ENCODE data around the gene COMMD1. TPM values are rescaled to one million over a fixed set of nuclear protein-coding genes. Genes with fewer than 3 reads are reported as not detected.

Gene COMMD1
- total RNA-seq, 1 experiment from 2014 or later = 50.7 TPM

DNA sequence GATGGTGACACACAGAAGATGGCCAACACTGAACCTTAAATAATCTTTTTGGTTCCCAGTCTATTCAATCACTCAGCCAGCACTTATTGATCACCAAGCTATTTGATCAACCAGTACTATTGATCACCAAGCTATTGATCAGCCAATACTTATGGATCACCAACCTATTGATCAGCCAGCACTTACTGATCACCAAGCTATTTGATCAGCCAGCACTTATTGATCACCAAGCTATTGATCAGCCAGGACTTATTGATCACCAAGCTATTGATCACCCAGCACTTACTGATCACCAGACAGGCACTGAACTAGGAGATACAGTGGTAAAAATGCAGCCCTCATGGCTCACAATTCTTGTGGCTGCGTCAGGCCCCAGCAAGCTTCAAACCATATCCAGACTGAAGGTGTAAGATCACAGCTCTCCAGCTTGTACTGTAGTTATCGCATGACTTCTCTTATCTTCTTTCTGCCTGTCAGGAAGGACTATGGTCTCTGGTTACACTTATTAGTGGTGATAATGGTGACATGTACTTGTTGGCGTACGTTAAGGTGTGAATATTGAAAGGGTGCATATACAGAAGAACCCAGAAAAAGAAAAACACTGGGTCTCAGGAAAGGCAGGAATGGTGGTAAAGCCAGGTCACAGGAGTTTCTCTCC is 272.0 kb downstream of the COMMD1 start:
- DNase-seq (ENCODE audit: low spot score) = no peak

DNA sequence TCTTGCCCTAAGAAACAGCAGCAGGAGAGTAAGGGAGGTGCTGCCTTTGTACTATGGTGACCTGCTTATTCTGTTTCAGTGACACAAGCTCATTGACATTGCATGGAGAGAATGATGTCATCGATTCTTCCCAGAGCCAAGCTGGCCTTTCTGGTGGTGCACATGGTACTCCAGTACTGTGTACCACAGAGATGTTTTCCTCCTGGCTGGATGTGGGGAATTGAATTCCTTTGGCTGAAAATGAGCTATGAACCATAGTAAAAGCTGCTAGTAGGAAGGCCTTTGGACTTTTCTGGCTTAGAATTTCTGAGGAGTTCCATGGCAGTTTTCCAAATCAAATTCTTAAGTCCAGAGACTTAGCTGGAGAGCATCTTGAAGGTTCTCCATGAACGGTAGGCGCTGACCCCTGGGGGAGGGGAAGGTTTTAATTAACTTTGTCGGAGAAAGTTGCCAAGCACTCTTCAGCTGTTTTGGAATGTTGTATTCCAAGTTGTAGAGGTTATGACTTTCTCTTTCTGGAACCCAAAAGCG is 273.3 kb downstream of the COMMD1 start:
- no peak for DNase-seq (ENCODE audit: low spot score)

DNA sequence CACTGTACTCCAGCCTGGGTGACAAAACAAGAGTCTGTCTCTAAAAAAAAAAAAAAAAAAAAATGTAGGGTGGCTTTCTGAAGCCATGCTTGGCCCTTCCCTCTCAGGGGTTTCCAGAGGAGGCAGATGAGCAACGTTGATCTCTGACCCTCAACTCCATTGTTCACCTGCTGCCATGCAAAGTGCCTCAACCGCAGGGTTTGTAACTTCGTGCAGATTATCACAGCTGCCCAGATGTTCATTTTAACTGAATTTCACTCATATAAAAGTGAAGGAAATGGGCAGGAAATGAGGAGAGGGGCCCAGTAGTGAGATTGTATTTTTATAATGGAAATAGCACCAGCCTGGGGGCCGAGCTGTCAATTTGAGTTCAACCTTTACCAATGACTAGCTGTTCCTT is 275.5 kb downstream of the COMMD1 start:
- DNase-seq (ENCODE audit: low spot score) = no peak

GRCh38 chr2:62181843-62182242 is 276.4 kb downstream of the COMMD1 start:
- DNase-seq (ENCODE audit: low spot score) = no peak

DNA sequence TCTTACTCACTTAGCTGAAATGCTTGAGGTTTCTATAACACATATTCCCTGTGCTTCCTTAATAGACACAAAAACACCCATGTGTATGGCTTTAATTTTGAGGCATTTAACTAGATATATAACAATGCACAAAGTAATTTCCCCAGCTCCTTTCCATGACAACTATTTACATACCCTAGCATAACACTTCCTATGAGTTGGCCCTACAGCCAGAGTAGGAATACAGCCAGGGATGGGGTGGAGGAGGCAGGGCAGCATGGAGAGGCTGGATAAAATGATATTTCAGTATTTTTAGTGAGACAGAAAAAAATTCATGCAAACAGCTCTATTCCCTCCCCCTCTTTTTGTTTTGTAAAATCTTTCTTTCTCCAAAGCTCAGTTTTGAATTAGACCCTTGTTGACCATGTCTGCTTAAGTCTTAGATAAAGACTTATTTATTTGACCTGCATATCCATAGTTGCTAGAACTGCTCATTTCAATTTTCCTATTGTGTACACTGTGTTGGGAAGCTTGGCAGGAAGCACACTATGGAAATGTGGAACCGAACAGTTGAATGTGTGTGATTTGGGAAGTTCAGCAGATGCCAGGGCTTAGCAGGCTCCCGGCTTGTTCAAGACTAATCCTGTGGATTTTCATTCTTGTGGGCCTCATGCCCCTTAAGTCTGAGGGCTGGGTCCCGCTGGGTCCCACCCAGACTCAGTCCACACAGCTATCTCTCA is 279.2 kb downstream of the COMMD1 start:
- DNase-seq (ENCODE audit: low spot score) = no peak

Other genes starting within 250 kb of the COMMD1 start
- 4.0 and 4.5 TPM in 2 replicates for gene FAM161A, start 51.6 kb upstream of the COMMD1 start, total RNA-seq (2014; rRNA removed; shearing (Covaris generic))
- gene CCT4, start 17.0 kb upstream of the COMMD1 start, total RNA-seq (2014; rRNA removed; shearing (Covaris generic)) = 402 and 428 TPM in 2 replicates